GM12872 (cell line): ENCODE measurements around the gene TMEM151A.

Source experiments
- TF ChIP-seq, protein P1 (sequence below): IDR thresholded peaks from 3 replicates; pipeline ENCODE4 v1.5.1; 2011; ENCODE audit warnings: low read depth, mild to moderate bottlenecking, low read length, moderate library complexity; ENCODE audit not compliant: insufficient read depth

The TMEM151A gene

DNA sequence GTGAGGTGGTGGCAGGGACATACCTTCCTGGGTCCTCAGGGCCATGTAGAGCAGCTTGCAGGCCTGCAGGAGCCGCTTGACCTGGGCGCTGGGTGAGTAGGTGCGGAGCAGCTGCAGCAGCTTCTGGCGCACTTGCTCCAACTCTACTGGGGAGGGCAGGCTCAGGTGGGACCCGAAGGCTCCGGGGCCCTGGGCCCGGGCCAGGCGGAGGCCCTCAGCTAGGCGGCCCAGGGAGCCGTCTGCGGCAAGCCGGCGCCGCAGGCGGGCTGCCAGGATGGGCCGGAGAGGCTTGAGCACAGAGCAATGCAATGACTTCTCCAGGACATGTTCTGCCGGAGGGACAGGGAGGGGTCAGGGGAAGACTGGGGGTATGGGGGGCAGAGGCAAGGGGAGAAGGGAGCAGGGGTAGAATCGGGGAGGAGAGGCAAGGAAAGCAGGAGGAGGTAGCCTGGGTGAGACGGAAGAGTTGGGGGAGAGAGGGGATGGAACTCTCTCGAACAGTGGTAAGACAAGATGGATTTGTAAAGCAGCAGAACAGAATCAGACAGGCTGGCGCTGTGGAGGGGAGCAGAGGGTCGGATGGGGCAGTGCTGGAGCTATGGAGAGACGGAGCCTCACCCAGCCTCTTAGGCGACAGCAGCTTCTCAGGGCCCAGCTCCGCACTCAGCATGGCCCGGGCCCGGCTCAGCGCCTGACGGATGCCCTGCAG, 42.4 kb downstream of the TMEM151A start:
- TF ChIP-seq, protein P1, sequence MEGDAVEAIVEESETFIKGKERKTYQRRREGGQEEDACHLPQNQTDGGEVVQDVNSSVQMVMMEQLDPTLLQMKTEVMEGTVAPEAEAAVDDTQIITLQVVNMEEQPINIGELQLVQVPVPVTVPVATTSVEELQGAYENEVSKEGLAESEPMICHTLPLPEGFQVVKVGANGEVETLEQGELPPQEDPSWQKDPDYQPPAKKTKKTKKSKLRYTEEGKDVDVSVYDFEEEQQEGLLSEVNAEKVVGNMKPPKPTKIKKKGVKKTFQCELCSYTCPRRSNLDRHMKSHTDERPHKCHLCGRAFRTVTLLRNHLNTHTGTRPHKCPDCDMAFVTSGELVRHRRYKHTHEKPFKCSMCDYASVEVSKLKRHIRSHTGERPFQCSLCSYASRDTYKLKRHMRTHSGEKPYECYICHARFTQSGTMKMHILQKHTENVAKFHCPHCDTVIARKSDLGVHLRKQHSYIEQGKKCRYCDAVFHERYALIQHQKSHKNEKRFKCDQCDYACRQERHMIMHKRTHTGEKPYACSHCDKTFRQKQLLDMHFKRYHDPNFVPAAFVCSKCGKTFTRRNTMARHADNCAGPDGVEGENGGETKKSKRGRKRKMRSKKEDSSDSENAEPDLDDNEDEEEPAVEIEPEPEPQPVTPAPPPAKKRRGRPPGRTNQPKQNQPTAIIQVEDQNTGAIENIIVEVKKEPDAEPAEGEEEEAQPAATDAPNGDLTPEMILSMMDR, result no peak

DNA sequence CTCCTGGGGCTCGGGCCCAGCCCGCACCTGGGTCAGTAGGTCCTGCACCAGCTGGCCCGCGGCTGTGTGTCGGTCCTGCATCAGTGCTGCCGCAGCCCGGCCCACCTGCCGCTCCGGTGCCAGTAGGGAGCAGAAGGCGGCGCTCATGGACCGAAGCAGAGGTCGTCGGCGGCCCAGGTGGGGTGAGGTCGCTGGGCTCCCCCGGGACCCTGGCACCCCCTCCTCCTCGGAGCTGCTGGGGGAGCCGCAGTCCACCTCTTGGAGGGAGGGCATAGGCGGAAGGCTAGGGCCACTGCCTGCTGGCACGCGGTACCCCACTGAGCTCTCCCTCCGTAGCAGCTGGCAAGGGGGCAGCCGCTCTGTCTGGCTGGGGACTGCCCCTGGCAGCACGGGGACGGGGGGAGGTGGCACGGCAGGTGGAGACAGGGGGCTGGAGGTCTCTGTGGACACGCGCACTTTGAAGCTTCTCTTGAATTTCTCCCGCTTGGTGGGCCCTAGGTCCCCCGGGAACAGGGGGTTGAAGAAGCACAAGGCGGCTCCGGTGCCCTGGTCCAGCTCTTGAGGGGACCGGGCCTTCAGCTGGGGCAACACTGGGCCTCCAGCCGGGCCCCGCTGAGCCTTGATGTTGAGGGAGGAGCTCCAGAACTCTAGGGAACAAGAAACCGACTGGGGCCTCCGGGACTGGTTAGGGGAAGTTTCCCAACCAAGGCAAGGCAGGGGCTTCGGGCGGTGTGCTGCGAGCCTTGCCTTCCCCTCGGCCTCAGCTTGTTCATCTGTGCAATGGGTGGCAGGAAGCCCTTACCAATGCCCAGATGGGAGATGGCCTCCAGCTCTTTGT, 43.1 kb downstream of the TMEM151A start:
- TF ChIP-seq, protein P1, result no peak

DNA sequence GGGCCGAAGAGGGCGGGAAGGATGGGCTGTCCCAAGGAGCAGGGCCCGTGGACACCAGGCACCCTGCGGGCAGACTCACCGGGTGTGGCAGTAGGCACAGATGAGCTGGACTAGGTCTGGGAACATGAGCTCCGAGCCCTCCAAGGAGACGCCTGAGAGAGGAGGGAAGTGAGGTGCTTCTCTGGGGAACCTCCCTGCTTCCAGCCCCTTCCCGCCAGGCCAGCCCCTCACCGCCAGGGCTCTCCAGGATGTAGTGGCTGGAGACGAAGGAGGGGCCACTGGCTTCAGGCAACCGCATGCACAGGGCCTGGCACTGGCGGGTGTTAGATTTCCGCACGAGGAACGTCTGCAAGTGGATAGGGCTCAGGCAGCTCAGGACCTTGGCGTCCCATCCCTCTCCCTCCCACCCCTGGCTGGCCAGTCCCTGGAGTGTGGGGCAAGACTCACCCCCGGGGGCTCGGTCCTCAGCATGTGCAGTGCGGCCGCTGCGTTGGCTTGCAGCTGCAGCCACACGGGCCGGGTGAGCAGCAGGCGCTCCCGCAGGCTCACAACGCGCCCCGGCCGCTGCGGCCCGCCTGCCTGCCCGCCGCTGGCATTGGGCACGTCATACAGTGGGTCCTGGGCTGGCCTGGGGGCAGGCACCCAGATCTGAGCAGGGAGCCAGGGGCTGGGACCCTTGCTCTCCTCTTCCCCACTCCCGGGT, 44.0 kb downstream of the TMEM151A start:
- TF ChIP-seq, protein P1, result no peak

DNA sequence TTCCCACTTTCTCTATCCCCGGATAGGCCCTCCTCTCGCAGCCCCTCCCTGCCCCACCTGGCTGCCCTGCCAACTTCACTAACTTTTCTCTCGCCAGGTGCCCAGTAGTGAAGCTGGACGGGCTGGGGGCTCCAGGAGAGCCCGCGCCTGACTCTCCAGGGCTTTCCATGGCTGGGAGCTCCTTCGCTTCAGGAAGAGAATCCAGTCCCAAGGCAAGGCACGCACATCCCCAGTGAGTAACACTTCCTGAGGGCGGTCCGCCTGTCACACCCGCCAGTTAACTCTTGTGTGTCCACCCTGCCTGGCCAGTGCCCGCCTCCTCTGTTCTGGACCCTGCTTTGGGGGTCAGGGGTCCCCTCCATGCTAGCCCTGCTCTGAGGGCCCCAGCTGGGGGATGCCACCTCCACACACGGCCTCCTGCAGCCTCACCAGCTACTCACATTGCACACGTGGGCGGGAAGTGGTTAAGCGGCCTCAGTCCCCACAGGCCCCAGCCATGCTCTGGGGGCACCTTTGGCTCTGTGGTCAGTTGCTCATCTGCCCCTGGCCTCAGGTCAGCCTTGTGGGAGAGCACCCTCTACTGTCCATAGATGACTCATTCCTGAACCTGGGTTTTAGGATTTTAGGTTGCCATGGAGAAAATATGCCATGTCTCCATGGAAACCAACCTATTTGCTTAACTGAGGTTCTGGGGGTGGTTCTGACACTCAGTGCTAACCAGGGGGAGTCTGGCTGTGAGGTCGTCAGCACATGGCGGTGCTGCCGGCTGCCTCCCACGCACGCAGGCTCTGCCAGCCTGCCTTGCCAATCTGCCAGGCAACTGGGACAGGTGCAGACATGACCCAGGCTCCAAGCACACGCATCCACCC, 44.8 kb downstream of the TMEM151A start, which contains the start of gene RIN1:
Gene RIN1 (minus strand): TSS at position 201 of the 869 bp plus-strand sequence. CDS start 32 bp downstream, at position 169.
- TF ChIP-seq, protein P1, result peak; percentile 31; the same call in 2 of the 3 replicates

DNA sequence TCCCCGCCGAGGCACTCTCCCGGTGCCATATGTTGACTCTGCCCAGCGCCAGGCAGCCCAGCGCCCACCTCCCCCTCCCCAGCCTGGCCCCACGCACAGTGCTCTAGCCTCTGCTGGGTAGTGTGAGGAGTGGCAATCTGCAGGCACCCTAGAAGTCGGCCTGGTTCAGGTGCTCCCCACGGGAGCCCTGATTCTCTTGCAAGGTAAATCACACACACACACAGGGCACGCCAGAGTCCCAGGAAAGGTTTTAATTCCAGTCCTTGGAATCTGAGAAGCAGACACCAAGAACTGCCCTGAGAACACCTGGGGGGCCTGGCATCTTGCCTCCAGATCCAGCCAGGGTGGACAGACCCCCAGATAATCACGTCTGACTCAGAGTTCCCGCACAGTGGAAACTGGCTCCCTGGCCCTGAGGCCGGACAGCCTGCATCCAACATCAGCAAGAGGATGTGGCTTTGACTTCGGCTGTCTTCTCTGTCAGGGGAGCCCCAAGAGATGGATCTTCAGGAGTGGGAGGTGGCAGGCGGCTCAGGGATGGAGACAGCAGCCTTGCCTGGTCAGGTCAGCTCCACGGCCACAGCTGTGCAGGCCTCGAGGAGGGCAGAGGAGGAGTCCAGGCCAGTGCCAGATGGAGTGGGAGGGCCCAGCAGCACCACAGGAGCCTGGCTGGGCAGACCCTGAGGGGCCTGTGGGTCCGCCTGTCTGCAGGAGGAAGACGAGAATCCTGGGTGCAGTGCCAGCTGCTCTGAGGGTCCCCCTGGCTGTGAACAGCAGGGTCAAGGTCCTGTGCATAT, 45.6 kb downstream of the TMEM151A start:
- TF ChIP-seq, protein P1, result no peak

DNA sequence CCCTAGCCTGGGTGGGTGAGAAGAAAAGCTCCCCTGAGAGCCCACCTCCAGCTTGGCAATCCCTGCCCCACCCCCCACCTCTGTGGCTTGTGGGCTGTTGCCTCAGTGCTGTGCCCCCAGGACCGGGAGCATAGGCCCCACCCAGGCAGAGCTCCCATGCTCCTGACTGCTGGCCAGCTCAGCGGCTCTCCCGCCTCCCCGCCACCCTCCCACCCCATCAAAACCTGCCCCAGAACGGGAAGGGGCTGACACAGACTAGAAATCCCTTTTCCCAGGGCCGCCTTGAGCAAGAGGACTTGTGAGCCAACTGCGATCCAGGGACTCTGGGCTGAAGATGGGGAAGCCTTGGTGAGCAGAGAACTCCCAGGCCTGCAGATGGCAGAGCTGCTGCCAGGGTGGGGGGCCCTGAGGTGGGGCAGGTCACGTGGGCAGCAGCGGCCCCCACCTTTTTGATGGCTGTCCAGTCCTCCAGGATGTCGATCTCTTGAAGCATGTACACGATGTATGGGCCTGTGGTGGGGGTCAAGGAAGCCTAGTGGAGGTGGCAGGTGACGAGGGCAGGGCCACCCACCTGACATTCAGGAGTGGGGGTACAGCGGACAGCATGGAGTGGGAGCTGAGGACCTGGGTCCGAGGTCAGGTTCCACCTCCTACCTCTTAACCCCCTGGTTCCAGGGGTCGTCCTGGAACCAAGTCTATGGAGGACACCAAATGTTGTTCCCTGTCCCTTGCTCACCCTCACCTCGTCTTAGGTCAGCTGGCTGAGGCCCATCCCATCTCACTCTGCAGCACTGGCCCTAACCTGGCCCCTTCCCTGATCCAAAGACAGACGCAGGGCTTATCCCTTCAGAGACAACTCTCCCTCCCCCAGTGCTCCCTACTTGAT, 46.8 kb downstream of the TMEM151A start:
- TF ChIP-seq, protein P1, result no peak
